Umbilical cord (tissue), 2 donors: ENCODE data around the gene BTBD18. TPM values are rescaled to one million over a fixed set of nuclear protein-coding genes. Genes with fewer than 3 reads are reported as not detected.
"Not testable (repeated sequence)": the region's sequence is repeated elsewhere in the genome, so short reads cannot be mapped to it uniquely, and the experiment has no call there.

Source experiments
- DNase-seq: peaks from one replicate; pipeline ENCODE4 v3.0.0-alpha.2; 2015; ENCODE audit warnings: low spot score
- total RNA-seq: library from RNA; depleted of rRNA; stranded (reverse); fragments of >200 nt; gene quantifications from one replicate; pipeline ENCODE4 v1.2.3, GENCODE V29; 2014; ENCODE audit warnings: low replicate concordance; ENCODE audit not compliant: insufficient read depth

Gene BTBD18
- total RNA-seq, 1 donor from 2014 or later = 3.1 TPM

DNA sequence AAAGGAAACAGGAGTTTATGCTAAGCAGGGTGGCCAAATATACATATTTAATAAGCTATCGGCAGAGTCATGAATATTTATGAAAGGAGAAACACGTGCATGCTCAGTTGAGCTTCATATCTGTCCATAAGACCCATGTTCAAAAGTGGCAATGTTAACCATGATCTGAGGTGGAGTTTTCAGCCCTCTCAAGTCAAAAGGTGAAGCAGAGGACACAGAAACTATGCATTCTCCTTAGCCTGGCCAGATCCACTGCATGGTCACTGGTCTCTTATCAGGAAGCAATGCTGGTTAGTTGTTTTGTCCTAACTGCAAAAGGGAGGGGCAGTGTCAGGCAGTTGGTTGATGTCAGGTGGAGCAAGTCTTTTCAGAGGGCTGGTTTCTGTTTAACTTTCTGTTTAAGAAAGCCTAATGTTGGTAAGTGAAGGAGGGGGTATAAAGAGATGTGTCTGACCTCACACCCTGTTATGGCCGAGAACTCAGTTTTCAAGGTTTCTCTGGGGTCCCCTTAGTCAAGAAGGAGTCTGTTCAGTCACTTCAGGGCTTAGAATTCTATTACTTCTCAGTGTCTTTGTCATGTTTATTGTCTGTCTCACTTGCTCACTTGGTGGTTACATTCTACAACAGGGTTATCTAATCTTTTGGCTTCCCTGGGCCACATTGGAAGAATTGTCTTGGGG is 15.9 kb downstream of the BTBD18 start:
- no peak for DNase-seq

DNA sequence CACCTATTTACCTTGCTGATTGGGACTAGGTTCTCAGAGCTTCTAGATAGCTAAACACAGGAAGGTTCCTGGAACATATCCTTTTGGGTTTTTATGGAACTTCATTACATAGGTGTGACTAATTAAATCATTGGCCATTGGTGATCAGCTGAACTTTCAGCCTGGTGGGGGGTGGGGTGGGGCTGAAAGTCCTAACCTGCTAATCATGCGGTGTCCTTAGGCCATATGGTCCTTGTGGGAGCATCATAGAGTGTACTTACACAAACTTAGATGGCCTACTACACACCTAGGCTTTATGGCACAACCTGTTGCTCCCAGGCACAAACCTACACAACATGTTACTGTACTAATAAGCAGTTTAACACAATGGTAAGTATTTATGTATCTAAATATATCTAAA is 19.0 kb downstream of the BTBD18 start:
- DNase-seq = no peak

DNA sequence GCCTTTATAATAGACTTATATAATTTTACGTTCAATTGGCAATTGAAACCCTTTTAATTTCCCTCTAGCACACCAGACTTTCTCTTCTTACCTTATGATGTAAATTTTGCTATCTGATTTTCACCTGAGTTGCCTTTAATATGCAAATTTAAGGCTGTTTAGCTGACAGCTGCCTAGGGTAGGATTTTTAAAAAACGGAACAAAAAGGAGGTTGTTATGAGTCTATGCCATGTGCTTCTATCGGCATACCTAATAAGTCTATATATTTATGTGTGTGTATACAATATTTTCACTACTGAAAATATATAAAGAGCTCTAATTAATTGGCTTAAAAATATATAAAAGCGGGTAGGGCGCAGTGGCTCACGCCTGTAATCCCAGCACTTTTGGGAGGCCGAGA is 22.1 kb downstream of the BTBD18 start:
- no peak for DNase-seq

DNA sequence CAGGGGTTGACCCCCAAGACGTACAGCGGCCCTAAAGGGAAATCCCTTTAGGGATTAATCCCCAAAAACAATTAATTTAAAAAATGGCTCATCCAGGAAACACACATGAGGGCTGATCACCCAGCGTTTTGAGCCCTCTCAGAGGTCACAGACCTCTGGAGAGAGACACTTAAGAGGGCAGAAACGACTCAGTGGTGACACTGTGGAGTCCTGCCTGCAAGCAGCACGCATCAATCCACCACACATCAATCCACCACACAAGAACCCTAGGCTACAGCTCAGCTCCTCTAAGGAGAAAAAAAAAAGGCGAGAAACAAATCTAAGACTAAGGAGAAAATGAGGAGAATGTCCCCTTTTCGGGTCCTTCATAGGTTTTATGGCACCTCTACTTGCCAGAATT is 22.8 kb downstream of the BTBD18 start:
- no peak for DNase-seq

DNA sequence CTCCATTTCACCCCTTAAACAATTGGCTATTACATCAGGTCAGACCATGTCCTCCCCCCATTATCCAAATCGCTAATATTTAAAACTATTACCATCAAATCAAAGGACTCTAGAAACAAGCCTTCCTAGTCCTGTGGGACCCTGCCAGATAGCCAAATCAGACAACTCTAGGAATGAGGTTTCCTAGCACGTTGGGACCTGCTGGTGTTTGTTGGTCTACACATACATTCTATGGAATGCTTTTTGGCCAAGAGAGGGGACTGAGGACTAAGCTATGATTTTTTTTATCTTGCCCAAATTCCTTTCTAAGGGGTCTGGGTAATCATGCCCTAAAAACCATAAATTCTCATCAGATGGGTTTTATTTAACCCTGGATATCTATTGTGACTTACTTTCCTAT is 24.4 kb downstream of the BTBD18 start:
- no peak for DNase-seq

DNA sequence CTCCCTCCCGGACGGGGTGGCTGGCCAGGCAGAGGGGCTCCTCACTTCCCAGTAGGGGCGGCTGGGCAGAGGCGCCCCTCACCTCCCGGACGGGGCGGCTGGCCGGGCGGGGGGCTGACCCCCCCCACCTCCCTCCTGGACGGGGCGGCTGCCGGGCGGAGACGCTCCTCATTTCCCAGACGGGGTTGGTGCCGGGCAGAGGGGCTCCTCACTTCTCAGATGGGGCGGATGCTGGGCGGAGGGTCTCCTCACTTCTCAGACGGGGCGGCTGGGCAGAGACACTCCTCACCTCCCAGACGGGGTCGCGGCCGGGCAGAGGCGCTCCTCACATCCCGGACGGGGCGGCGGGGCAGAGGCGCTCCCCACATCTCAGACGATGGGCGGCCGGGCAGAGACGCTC is 34.9 kb downstream of the BTBD18 start:
- DNase-seq = not testable (repeated sequence)

DNA sequence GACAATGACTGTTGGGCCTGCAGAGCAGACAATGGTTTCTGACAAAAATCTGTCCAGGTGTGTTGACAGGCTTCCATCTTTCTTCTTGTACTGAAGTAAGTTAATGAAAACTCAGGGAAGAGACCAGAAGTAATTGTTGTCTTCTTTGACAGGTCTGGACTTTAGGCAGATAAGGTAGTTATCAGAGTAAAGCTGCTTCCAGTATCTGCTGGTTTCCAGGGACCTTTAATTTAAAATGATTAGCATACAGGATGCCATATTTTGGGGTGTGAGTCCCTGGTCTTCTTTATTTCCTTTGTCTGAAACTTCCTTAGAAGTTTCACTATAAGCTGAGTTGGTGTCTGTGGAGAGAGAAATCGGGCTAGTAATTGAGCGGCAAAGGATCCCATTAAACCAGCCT is 37.8 kb downstream of the BTBD18 start:
- no peak for DNase-seq

DNA sequence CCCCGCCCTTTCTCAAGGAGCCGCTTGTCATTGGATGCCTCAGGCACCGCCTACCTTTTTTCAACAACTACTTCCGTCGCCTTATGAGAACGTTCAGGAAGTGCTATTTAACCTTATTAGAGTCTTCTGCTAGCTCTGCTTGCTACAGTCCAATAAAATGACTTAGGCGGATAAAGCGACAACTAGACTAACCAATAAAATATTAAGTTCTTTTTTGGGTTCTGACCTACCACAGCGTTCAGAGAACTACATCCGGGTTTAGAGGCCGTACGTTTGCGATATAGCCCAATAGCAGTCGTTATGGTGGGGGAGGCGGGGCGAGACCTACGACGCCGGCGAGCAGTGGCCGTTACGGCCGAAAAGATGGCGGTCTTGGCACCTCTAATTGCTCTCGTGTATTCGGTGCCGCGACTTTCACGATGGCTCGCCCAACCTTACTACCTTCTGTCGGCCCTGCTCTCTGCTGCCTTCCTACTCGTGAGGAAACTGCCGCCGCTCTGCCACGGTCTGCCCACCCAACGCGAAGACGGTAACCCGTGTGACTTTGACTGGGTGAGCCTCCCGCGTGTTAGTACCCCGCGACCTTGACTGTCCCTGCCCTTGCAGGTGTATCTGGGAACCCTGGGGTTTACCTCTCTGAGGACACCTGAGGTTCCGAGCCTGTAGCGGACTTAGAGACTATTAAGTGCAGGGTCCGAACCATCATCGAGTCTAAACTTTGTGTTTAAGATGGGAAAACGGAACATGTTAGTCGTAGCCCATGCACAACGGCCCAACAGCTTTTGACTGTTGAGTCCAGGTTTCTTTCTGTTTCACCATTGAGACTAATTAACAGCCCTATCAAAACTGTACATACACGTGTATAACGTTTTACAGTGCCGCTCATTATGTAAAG is 39.1 kb downstream of the BTBD18 start, which contains the start of gene TMX2:
TMX2 (plus strand) TSS at position 338 of the 895 bp plus-strand sequence; CDS start at position 364, 26 bp downstream.
- DNase-seq = peak; percentile 99

DNA sequence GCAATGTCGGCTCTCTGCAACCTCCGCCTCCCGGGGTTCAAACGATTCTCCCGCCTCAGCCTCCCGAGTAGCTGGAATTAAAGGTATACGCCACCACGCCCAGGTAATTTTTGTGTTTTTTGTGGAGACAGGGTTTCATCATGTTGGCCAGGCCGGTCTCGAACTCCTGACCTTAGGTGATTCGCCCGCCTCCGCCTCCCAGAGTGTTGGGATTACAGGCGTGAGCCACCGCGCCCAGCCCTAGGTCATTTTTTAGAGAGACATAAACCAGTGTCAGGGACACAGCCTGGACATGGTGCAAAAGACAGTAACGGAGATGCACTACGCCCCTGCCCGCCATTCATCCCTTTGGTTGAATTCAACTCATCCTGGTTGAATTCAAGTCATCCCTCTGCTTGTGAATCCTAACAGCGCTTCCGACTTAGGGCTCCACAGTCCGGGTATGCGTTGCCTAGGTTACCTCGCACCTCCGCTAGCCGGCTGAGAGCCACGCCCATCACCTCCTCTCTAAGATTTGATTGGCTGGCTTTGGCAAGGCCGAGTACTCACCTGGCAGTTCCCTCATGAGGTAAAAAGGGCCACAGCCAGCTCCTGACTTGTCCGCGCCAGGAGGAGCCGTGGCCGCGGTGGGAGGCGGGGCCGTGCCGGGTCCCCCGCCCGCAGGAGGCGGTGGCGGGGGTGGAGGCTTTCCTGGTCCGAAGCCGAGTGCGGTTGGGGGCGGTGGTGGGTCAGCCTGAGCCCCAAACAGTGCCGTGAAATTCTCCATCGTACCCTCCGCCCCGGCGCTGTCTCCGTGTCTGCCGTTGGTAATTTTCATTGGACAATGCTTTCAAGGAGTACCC is 40.0 kb downstream of the BTBD18 start, which contains the start of gene MED19:
MED19 (minus strand) TSS at position 802 of the 842 bp plus-strand sequence; CDS start at position 766, 36 bp downstream.
- peak; percentile 84 for DNase-seq

DNA sequence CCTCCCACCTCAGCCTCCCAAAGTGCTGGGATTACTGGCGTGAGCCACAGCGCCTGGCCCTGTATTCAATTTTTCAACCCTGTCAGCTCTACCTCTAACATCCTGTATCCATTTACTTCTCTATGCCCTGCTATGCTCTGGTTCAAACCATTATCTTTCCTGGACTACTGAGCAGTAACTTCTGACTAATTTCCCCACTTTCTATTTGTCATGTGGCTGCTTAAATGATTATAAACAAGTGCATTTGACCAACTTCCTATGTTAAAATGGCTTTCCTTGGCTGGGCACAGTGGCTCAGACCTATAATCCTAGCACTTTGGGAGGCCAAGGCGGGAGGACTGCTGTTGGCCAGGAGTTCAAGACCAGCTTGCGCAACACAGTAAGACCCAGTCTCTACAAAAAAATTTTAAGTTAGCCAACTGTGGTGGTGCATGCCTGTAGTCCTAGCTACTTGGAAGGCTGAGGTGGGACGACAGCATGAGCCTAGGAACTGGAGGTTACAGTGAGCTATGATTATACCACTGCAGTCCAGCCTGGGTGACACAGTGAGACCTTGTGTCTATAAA is 41.7 kb downstream of the BTBD18 start:
- DNase-seq = no peak

DNA sequence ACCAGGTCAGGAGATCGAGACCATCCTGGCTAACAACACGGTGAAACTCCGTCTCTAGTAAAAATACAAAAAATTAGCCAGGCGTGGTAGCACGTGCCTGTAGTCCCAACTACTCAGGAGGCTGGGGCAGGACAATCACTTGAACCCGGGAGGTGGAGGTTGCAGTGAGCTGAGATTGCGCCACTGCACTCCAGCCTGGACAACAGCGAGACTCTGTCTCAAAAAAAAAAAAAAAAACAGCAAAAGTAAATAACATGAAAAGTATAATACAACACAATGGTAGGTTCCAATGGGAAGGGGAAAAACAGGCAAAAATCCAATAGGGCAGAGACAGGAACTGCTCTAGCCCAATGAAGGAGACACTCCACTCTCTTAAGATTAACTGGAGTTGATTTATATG is 46.2 kb downstream of the BTBD18 start:
- not testable (repeated sequence) for DNase-seq

DNA sequence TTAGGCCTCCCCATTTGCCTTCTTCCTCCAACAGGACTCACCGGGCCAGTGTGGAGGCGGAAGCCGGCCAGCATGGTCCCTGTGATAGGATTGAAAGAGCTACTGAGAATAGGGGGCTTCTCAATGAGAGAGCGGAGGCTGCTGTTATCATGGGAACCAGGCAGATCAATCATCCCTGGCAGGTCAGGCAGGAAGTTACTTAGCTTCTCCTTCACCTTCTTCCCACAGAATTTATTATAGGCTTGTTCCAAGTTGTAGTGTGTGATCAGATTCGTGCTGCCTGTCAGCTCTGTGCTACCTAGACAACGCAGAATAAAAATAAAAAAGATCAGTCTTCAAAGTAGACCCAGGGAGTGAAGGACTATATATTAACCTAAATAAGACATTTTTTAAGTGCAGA is 46.7 kb downstream of the BTBD18 start:
- no peak for DNase-seq

DNA sequence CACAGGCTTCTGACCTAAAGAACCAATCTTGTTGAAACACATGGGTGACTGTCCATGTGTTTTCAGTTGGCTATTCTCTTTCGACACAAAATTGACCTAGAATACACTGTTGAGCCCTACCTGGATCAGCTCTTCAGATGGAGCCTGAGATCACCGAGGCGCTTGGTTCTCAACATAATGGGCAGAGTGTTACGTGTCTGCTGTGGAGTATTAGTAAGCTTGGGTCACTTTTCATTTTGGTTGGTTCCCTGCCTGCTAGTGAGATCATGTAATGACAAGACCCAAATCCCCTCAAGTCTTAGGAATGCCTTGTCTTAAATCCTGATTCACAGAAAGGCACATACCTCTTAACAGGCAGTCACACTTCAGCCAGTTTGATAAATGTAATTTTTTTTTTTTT is 48.3 kb downstream of the BTBD18 start:
- no peak for DNase-seq

DNA sequence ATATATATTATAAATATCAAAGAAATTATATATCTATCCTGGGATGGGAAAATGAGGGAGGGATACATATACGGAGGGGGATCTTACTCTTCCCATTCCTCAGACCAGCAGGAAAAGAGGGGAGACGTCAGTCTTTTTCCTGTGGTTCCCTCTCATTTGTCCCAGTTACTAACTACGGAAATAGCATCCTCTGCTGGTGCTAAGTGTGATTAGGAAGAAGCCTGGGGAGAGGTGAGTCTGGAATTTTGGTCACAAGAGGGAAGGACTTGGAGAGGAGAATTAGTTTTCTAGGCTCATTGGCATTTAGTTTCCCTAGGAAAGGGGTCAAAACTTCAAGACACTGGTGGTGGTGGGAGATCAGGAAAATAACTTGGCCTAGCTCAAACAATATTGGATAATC is 51.2 kb downstream of the BTBD18 start:
- DNase-seq = no peak

DNA sequence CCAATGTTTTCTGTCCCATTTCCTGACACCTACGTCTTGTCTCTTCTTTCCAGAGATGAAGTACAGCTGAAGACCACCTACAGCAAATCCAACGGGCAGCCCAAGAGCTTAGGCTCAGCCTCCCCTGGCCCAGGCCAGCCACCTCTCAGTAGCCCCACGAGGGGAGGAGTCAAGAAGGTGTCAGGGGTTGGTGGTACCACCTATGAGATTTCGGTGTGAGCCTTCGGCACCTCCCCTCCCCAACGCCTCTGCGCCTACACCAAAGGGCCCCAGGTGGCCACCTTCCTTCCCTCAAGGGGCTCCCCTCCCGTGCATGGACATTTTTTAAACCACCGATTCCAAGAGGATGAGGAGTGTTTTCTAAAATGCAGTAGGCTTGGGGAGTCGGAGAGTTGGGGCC is 51.8 kb downstream of the BTBD18 start:
- no peak for DNase-seq

DNA sequence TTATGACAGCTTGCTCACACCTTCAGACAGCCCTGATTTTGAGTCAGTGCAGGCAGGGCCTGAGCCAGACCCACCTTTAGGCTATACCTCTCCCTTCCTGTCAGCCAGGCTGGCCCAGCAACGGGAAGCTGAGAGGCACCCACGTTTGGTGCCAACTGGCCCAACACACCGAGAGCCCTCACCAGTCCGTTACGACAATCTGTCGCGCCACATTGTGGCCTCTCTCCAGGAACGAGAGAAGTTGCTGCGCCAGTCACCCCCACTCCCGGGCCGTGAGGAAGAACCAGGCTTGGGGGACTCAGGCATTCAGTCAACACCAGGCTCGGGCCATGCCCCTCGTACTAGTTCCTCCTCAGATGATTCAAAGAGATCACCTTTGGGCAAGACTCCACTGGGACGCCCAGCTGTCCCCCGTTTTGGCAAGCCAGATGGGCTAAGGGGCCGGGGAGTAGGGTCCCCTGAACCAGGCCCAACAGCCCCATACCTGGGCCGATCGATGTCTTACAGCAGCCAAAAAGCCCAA is 52.7 kb downstream of the BTBD18 start:
- DNase-seq = no peak

Other genes starting within 250 kb of the BTBD18 start
- 12.5 TPM for gene SLC43A1, start 236.1 kb downstream of the BTBD18 start, total RNA-seq
- gene TIMM10, start 221.1 kb downstream of the BTBD18 start, total RNA-seq = 7.0 TPM
- not detected for gene SMTNL1, start 214.2 kb downstream of the BTBD18 start, total RNA-seq
- 26.5 TPM for gene UBE2L6, start 184.1 kb downstream of the BTBD18 start, total RNA-seq
- 31.8 TPM for gene SERPING1, start 154.1 kb downstream of the BTBD18 start, total RNA-seq
- gene YPEL4, start 101.9 kb downstream of the BTBD18 start, total RNA-seq = 3.4 TPM
- 22.6 TPM for gene CLP1, start 94.1 kb downstream of the BTBD18 start, total RNA-seq
- gene ZDHHC5, start 83.7 kb downstream of the BTBD18 start, total RNA-seq = 20.5 TPM
- gene MED19, start 39.6 kb downstream of the BTBD18 start, total RNA-seq = 13.5 TPM
- 32.7 TPM for gene TMX2, start 39.2 kb downstream of the BTBD18 start, total RNA-seq
- gene SELENOH, start 10.3 kb downstream of the BTBD18 start, total RNA-seq = 78.7 TPM
- 180 TPM for gene CTNND1, start 10.0 kb upstream of the BTBD18 start, total RNA-seq